Breast epithelium (tissue), 3 donors: ENCODE results near the gene SYTL4.

ENCODE experiments used
- CTCF ChIP-seq, 3 donors: fragments of 450-650 bp; IDR thresholded peaks; one replicate each; pipeline ENCODE4 v1.5.1; 2016 to 2017; ENCODE audit warnings: antibody characterized with exemption in 3 of 3, mild to moderate bottlenecking in 3 of 3, moderate library complexity in 3 of 3
- POLR2A ChIP-seq: fragments of 450-650 bp; IDR thresholded peaks from one replicate; pipeline ENCODE4 v1.6.1; 2016; ENCODE audit warnings: antibody characterized with exemption, mild to moderate bottlenecking, moderate library complexity
- POLR2AphosphoS5 ChIP-seq, 3 donors: sonication (generic); formaldehyde crosslinking; IDR thresholded peaks; one replicate each; pipeline ENCODE4 v1.6.1; 2017; ENCODE audit warnings: antibody characterized with exemption in 3 of 3

DNA sequence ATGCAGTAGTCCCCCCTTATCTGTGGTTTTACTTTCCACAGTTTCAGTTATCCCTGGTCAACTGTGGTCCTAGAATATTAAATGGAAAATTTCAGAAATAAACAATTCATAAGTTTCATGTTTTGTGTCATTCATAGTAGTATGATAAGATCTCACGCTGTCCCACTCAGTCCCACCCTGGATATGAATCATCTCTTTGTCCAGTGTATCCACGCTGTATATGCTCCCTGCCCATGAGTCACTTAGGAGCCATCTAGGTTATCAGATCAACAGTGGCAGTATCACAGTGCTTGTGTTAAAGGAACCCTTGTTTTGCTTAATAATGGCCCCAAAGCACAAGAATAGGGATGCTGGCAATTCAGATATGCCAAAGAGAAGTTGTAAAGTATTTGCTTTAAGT lies 16.2 kb upstream of the SYTL4 start:
- no peak for TF ChIP-seq POLR2AphosphoS5 (IDR thresholded peaks at IDR 0.05)
- TF ChIP-seq CTCF (IDR thresholded peaks at IDR 0.05) = no peak
- TF ChIP-seq POLR2A = no peak
